A549 (cell line): ENCODE results near the gene PTPRN2. TPM values are rescaled to one million over a fixed set of nuclear protein-coding genes. Genes with fewer than 3 reads are reported as not detected.

Experiments
- ATAC-seq, 2 experiments: fragments of 200-7000 bp in 1 of 2; fragments of >200 bp in 1 of 2; cut with Nextera tagmentation in 1 of 2; cut with Tn5 transposase in 1 of 2; 3 replicates each; pipeline versions ENCODE4 v1.8.0 to v1.9.1; 2018 to 2020; ENCODE audit warnings: mild to moderate bottlenecking in 1 of 2, moderate library complexity in 1 of 2
- CTCF ChIA-PET: fragments of 300-600 bp; sonication (Branson Sonifier 250); formaldehyde crosslinking; extraction: SDS; loops from one replicate; lab custom pipeline; 2021; ENCODE audit warnings: antibody characterized with exemption, inconsistent platforms; lab: Yijun Ruan, JAX
- POLR2A ChIA-PET: fragments of 350-600 bp; formaldehyde crosslinking; extraction: SDS; loops from one replicate; lab custom pipeline; 2021; ENCODE audit warnings: antibody characterized with exemption, inconsistent platforms; lab: Yijun Ruan, JAX
- DNase-seq, 2 experiments: peaks; one replicate each; pipeline versions ENCODE4 v3.0.0 to v3.0.0-alpha.2; 2011 to 2016; ENCODE audit warnings: low read depth in 1 of 2, low spot score in 1 of 2
- FAIRE-seq: peaks from 2 replicates; lab custom pipeline; 2011; peaks lifted over from hg19 to GRCh38; lab: Jason Lieb, UNC
- H3K27ac ChIP-seq, 2 experiments: fragments of >200 bp; sonication (Bioruptor Twin); formaldehyde crosslinking; 3 replicates each; pipeline ENCODE4 v1.5.1; 2016 to 2017
- H3K4me1 ChIP-seq: fragments of >200 bp; sonication (Bioruptor Twin); formaldehyde crosslinking; 3 replicates; pipeline ENCODE4 v1.6.1; 2016
- H3K4me2 ChIP-seq: fragments of >200 bp; sonication (Bioruptor Twin); formaldehyde crosslinking; 3 replicates; pipeline ENCODE4 v1.6.1; 2016
- H3K4me3 ChIP-seq: fragments of >200 bp; sonication (Bioruptor Twin); formaldehyde crosslinking; 3 replicates; pipeline ENCODE4 v1.5.1; 2016
- H3K9me3 ChIP-seq: fragments of >200 bp; sonication (Bioruptor Twin); formaldehyde crosslinking; 3 replicates; pipeline ENCODE4 v1.6.1; 2016
- CBX2 ChIP-seq: fragments of 200-600 bp; sonication (generic); IDR thresholded peaks from 2 replicates; pipeline ENCODE4 v1.6.1; 2016; ENCODE audit warnings: low read depth, mild to moderate bottlenecking, borderline replicate concordance
- CEBPB ChIP-seq, 2 experiments: fragments of >200 bp in 1 of 2; sonication (Bioruptor Twin) in 1 of 2; formaldehyde crosslinking in 1 of 2; IDR thresholded peaks; 2 replicates each; pipeline ENCODE4 v1.6.1; 2012 to 2016
- CHD2 ChIP-seq: fragments of 150-350 bp; IDR thresholded peaks from 2 replicates; pipeline ENCODE4 v1.6.1; 2014; ENCODE audit warnings: low read length; ENCODE audit not compliant: partially characterized antibody
- CHD4 ChIP-seq: fragments of 200-600 bp; sonication (generic); IDR thresholded peaks from 2 replicates; pipeline ENCODE4 v1.6.1; 2016; ENCODE audit warnings: antibody characterized with exemption, mild to moderate bottlenecking, borderline replicate concordance
- EHF ChIP-seq: fragments of 250-450 bp; sonication (Bioruptor Pico); IDR thresholded peaks from 2 replicates; pipeline ENCODE4 v1.5.0; 2020; ENCODE audit warnings: mild to moderate bottlenecking
- ESRRA ChIP-seq: fragments of 150-350 bp; IDR thresholded peaks from 2 replicates; pipeline ENCODE4 v1.6.1; 2014; ENCODE audit warnings: mild to moderate bottlenecking, low read length, borderline replicate concordance
- GATA3 ChIP-seq: IDR thresholded peaks from 2 replicates; pipeline ENCODE4 v1.6.1; 2012; ENCODE audit warnings: borderline replicate concordance
- HOXA7 ChIP-seq: fragments of 250-450 bp; sonication (Bioruptor Pico); IDR thresholded peaks from 2 replicates; pipeline ENCODE4 v1.5.0; 2020; ENCODE audit warnings: mild to moderate bottlenecking, moderate library complexity
- KDM1A ChIP-seq: fragments of 200-600 bp; sonication (generic); IDR thresholded peaks from 2 replicates; pipeline ENCODE4 v1.6.1; 2016; ENCODE audit warnings: low read depth, mild to moderate bottlenecking
- MYC ChIP-seq: IDR thresholded peaks from 2 replicates; pipeline ENCODE4 v1.6.1; 2012; ENCODE audit warnings: mild to moderate bottlenecking, inconsistent platforms, low read length, improper control_type of control experiment, borderline replicate concordance
- NR3C1 ChIP-seq: fragments of >200 bp; sonication (Bioruptor Twin); formaldehyde crosslinking; IDR thresholded peaks from 3 replicates; pipeline ENCODE4 v1.6.1; 2017
- PHF8 ChIP-seq: fragments of 200-600 bp; sonication (generic); IDR thresholded peaks from 2 replicates; pipeline ENCODE4 v1.6.1; 2016; ENCODE audit warnings: low read depth, mild to moderate bottlenecking, antibody characterized with exemption, moderate library complexity, borderline replicate concordance
- POLR2A ChIP-seq: IDR thresholded peaks from 2 replicates; pipeline ENCODE4 v1.6.1; 2012; ENCODE audit warnings: mild to moderate bottlenecking, low read length
- RCOR1 ChIP-seq: fragments of 150-350 bp; IDR thresholded peaks from 2 replicates; pipeline ENCODE4 v1.6.1; 2014; ENCODE audit warnings: antibody characterized with exemption, low read length, low read depth
- RNF2 ChIP-seq: fragments of 200-600 bp; sonication (generic); IDR thresholded peaks from 2 replicates; pipeline ENCODE4 v1.6.1; 2016; ENCODE audit warnings: low read depth, mild to moderate bottlenecking, antibody characterized with exemption, moderate library complexity, borderline replicate concordance
- SREBF2 ChIP-seq: fragments of 450-650 bp; IDR thresholded peaks from 2 replicates; pipeline ENCODE4 v1.6.1; 2014; ENCODE audit warnings: mild to moderate bottlenecking, moderate library complexity
- ZC3H11A ChIP-seq: fragments of 450-650 bp; IDR thresholded peaks from 2 replicates; pipeline ENCODE4 v1.6.1; 2014; ENCODE audit warnings: antibody characterized with exemption, mild to moderate bottlenecking
- ZFP36 ChIP-seq: fragments of 450-650 bp; IDR thresholded peaks from 2 replicates; pipeline ENCODE4 v1.6.1; 2014; ENCODE audit warnings: borderline replicate concordance; ENCODE audit not compliant: partially characterized antibody
- ZNF302 ChIP-seq: fragments of 250-450 bp; sonication (Bioruptor Pico); IDR thresholded peaks from 2 replicates; pipeline ENCODE4 v1.9.0; 2021; ENCODE audit warnings: inconsistent platforms, mild to moderate bottlenecking, moderate library complexity
- WGBS: methylation state at CpG from one replicate; pipeline ENCODE4 v1.1.6; 2017; ENCODE audit errors: missing lambda C conversion rate; 5-methylcytosine and 5-hydroxymethylcytosine counted together
- polyA plus RNA-seq, 4 experiments: library from polyadenylated mRNA; depleted of rRNA in 3 of 4; stranded (reverse); fragments of >200 nt; fragmentation: RNase III in 1 of 4; extraction: RNeasy Plus Mini Kit Qiagen cat#74134 plus additional on column Dnase treatment in 1 of 4; gene quantifications; 2 replicates in 3 of 4; 3 replicates in 1 of 4; pipeline ENCODE4 v1.2.3, GENCODE V29; 2011 to 2017
- TF ChIP-seq, protein P1 (sequence below): fragments of >200 bp; sonication (Bioruptor Twin); formaldehyde crosslinking; IDR thresholded peaks from 3 replicates; pipeline ENCODE4 v1.6.1; 2016
- TF ChIP-seq, protein P2 (sequence below): IDR thresholded peaks from 2 replicates; pipeline ENCODE4 v1.6.1; 2012; ENCODE audit warnings: low read depth, borderline replicate concordance
- TF ChIP-seq, protein P3 (sequence below): fragments of >200 bp; sonication (Bioruptor Twin); formaldehyde crosslinking; IDR thresholded peaks from 2 replicates; pipeline ENCODE4 v1.6.1; 2016
- TF ChIP-seq, protein P4 (sequence below): fragments of 200-600 bp; sonication (generic); IDR thresholded peaks from 2 replicates; pipeline ENCODE4 v1.6.1; 2016; ENCODE audit warnings: antibody characterized with exemption, mild to moderate bottlenecking, moderate library complexity
- TF ChIP-seq, protein P5 (sequence below): fragments of 450-650 bp; IDR thresholded peaks from 2 replicates; pipeline ENCODE4 v1.6.1; 2014; ENCODE audit warnings: antibody characterized with exemption

The PTPRN2 gene
- polyA plus RNA-seq, 2 of the 4 experiments (the other 2 are of a cell fraction) = 0.41 to 1.2 TPM

DNA sequence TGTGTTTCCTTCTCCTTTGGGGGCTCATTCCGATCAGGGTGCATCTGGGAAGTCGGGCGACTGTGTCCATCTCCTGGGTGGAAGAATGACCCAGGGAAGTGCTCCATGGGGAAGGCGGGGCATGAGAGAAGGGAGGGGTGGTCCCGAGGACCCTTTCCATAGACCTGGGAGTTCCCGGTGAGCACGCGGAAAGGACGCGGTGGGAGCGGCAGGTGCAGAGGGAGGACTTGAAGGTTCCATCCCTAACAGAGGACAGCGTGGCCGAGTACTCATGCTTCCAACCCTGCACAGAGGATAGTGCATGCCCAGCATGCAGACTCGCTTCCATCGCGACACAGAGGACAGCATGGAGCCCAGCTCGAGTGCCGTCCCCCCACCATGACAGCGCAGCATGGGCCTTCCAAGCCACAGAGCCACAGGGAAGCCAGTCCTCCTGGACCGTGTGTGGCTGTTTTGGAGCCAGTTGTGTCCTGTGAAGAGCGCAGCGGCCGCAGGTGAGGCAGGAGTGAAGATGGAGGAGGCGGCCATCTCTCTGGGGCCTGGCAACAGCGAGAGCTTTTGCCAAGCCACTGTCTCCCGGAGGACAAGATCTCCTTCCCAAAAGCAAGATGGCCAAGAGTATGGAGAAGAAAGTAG is 969.4 kb downstream of the PTPRN2 start:
- DNase-seq (no peak), FAIRE-seq (no peak), ATAC-seq (no peak)
- Histone ChIP-seq H3K9me3 (no peaks in the 10 kb centered on the region), H3K4me2 (no peak overlapping the region), H3K27ac (no peak overlapping the region), H3K4me3 (no peak overlapping the region)
- POLR2A ChIA-PET = no interaction called here
- 48% methylated on average over 25 of the region's 26 CpGs for WGBS
- no peak for TF ChIP-seq HOXA7 (CRISPR knock-in tag)
- TF ChIP-seq PHF8 = no peak
- TF ChIP-seq GATA3 = no peak
- TF ChIP-seq, protein P1, sequence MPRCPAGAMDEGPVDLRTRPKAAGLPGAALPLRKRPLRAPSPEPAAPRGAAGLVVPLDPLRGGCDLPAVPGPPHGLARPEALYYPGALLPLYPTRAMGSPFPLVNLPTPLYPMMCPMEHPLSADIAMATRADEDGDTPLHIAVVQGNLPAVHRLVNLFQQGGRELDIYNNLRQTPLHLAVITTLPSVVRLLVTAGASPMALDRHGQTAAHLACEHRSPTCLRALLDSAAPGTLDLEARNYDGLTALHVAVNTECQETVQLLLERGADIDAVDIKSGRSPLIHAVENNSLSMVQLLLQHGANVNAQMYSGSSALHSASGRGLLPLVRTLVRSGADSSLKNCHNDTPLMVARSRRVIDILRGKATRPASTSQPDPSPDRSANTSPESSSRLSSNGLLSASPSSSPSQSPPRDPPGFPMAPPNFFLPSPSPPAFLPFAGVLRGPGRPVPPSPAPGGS = no peak
- TF ChIP-seq, protein P2, sequence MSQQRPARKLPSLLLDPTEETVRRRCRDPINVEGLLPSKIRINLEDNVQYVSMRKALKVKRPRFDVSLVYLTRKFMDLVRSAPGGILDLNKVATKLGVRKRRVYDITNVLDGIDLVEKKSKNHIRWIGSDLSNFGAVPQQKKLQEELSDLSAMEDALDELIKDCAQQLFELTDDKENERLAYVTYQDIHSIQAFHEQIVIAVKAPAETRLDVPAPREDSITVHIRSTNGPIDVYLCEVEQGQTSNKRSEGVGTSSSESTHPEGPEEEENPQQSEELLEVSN = no peak
- TF ChIP-seq, all 56 proteins: peak for 0
- no peaks in the 10 kb centered on the region for H3K4me1 ChIP-seq
- CTCF ChIA-PET = no interaction called here

DNA sequence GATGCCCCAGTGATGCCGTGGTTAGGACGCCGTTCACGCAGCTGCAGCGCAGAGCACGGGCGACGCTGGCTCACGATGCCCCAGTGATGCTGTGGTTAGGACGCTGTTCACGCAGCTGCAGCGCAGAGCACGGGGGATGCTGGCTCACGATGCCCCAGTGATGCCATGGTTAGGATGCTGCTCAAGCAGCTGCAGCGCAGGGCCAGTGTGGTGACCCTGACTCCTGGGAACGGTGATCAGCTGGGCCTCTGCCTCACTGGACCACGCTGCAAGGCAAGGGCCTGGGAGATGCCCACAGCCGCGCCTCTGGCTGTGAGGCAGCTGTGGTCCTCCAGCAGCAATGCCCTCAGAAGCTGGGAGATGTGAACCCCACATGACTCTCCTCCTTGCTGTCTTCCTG is 970.2 kb downstream of the PTPRN2 start:
- ATAC-seq (no peak), FAIRE-seq (no peak), DNase-seq (no peak)
- TF ChIP-seq CHD4 = no peak
- ChIA-PET CTCF (no interaction called here), POLR2A (no interaction called here)
- Histone ChIP-seq H3K27ac (no peak overlapping the region), H3K4me1 (no peaks in the 10 kb centered on the region), H3K4me2 (no peak overlapping the region), H3K4me3 (no peak overlapping the region), H3K9me3 (no peaks in the 10 kb centered on the region)
- WGBS = 25% methylated on average over 6 of the region's 19 CpGs

DNA sequence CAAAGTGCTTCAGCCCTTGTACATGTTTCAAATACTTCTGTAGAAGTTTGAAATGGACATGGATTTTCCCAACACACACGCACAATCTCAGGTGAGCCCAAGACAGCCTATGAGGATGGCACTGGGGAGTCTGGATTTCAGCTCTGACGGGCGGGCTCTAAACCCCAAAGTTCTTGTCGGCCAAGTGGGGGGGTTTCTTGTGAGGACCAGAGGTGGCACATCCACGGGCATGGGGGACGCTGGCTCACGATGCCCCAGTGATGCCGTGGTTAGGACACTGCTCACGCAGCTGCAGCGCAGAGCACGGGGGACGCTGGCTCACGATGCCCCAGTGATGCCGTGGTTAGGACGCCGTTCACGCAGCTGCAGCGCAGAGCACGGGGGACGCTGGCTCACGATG is 970.7 kb downstream of the PTPRN2 start:
- ATAC-seq (no peak), FAIRE-seq (no peak), DNase-seq (no peak)
- no peak overlapping the region for H3K4me3 ChIP-seq
- ChIA-PET POLR2A (no interaction called here), CTCF (interaction anchor here (0.7 kb wide), 1 partner anchor 17 kb away, joined by 3 read pairs; no protein-coding TSS in a partner anchor)
- H3K4me1 ChIP-seq = no peaks in the 10 kb centered on the region
- no peak overlapping the region for H3K27ac ChIP-seq
- H3K4me2 ChIP-seq = no peak overlapping the region
- WGBS = 40% methylated on average over 14 of the region's 21 CpGs
- TF ChIP-seq ZC3H11A = no peak
- TF ChIP-seq EHF (CRISPR knock-in tag) = no peak
- TF ChIP-seq RNF2 = no peak
- TF ChIP-seq, protein P3, sequence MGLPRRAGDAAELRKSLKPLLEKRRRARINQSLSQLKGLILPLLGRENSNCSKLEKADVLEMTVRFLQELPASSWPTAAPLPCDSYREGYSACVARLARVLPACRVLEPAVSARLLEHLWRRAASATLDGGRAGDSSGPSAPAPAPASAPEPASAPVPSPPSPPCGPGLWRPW = no peak
- no peak for TF ChIP-seq ZFP36
- no peak for TF ChIP-seq POLR2A
- TF ChIP-seq, protein P4, sequence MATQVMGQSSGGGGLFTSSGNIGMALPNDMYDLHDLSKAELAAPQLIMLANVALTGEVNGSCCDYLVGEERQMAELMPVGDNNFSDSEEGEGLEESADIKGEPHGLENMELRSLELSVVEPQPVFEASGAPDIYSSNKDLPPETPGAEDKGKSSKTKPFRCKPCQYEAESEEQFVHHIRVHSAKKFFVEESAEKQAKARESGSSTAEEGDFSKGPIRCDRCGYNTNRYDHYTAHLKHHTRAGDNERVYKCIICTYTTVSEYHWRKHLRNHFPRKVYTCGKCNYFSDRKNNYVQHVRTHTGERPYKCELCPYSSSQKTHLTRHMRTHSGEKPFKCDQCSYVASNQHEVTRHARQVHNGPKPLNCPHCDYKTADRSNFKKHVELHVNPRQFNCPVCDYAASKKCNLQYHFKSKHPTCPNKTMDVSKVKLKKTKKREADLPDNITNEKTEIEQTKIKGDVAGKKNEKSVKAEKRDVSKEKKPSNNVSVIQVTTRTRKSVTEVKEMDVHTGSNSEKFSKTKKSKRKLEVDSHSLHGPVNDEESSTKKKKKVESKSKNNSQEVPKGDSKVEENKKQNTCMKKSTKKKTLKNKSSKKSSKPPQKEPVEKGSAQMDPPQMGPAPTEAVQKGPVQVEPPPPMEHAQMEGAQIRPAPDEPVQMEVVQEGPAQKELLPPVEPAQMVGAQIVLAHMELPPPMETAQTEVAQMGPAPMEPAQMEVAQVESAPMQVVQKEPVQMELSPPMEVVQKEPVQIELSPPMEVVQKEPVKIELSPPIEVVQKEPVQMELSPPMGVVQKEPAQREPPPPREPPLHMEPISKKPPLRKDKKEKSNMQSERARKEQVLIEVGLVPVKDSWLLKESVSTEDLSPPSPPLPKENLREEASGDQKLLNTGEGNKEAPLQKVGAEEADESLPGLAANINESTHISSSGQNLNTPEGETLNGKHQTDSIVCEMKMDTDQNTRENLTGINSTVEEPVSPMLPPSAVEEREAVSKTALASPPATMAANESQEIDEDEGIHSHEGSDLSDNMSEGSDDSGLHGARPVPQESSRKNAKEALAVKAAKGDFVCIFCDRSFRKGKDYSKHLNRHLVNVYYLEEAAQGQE = no peak
- no peak for TF ChIP-seq ESRRA
- TF ChIP-seq CBX2 = no peak
- no peak for TF ChIP-seq NR3C1
- TF ChIP-seq, protein P5, sequence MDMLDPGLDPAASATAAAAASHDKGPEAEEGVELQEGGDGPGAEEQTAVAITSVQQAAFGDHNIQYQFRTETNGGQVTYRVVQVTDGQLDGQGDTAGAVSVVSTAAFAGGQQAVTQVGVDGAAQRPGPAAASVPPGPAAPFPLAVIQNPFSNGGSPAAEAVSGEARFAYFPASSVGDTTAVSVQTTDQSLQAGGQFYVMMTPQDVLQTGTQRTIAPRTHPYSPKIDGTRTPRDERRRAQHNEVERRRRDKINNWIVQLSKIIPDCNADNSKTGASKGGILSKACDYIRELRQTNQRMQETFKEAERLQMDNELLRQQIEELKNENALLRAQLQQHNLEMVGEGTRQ = no peak
- TF ChIP-seq CEBPB (IDR thresholded peaks at IDR 0.05) = no peak
- no peak for TF ChIP-seq CHD2
- TF ChIP-seq GATA3 = no peak
- no peak for TF ChIP-seq RCOR1
- TF ChIP-seq MYC = no peak
- no peak for TF ChIP-seq SREBF2
- no peak for TF ChIP-seq CHD4
- TF ChIP-seq KDM1A = no peak
- no peak for TF ChIP-seq ZNF302 (CRISPR knock-in tag)
- H3K9me3 ChIP-seq = no peaks in the 10 kb centered on the region
